ENCODE measurements around the gene CASP6. TPM values are rescaled to one million over a fixed set of nuclear protein-coding genes. Genes with fewer than 3 reads are reported as not detected.

CASP6 gene
- total RNA-seq, 1 donor from 2014 or later: 16.7 TPM

GRCh38 chr4:109703664-109704361 is 568 bp upstream of the CASP6 start:
- no peaks in the 10 kb centered on the region for H3K27me3 Mint-ChIP-seq (ENCODE audit: low read depth)
- TF ChIP-seq CTCF (IDR thresholded peaks at IDR 0.05): no peak
- peaks cover 22% of the 10 kb centered on the region for H3K4me1 Mint-ChIP-seq (ENCODE audit: low read depth)
- peak overlapping the region; percentile 69 for H3K27ac Mint-ChIP-seq (ENCODE audit: unreplicated experiment)
- H3K4me3 Mint-ChIP-seq (ENCODE audit: unreplicated experiment): peak overlapping the region; percentile 93
- no peaks in the 10 kb centered on the region for H3K36me3 Mint-ChIP-seq (ENCODE audit: low read depth)
- no peaks in the 10 kb centered on the region for H3K9me3 Mint-ChIP-seq (ENCODE audit: low read depth)
- no peak for DNase-seq (ENCODE audit: low spot score)

GRCh38 chr4:109701566-109702410 is 1.5 kb downstream of the CASP6 start:
- no peak for TF ChIP-seq CTCF (IDR thresholded peaks at IDR 0.05)
- peaks cover 22% of the 10 kb centered on the region for H3K4me1 Mint-ChIP-seq (ENCODE audit: low read depth)
- H3K36me3 Mint-ChIP-seq (ENCODE audit: low read depth): peaks cover 7% of the 10 kb centered on the region
- DNase-seq (ENCODE audit: low spot score): no peak
- H3K4me3 Mint-ChIP-seq (ENCODE audit: unreplicated experiment): peak overlapping the region; percentile 93
- H3K27ac Mint-ChIP-seq (ENCODE audit: unreplicated experiment): peak overlapping the region; percentile 93
- H3K9me3 Mint-ChIP-seq (ENCODE audit: low read depth): no peaks in the 10 kb centered on the region
- H3K27me3 Mint-ChIP-seq (ENCODE audit: low read depth): no peaks in the 10 kb centered on the region

DNA sequence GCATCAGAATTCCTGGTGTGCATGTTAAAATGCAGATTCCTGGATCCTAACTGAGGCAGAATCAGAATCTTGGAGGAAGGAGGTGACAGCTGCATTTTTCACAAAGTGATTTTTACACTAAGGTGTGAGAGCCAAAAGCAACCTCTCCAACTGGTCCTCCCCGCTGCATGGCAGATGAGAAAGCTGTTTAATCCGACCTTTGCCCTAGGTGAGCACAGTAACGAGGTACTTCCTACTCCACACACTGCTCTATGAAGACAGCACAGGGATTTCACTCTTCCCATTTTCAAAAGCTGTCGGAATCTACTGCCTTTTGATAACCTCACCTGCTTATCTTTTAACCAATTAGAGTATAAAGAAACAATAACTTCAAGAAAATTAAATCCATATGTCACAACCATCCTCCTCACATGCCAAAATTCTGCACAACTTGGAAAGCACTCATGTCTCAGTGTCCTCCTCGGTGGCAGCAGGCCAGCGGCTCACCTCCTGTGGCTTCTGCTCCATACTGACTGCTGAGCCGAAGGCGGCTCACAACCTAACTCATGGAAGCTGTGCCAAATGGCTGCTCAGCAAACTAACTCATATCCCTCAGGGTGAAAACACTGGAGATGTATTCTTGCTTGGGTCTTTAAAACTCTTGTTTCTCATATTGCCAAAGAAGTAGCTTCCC is 3.6 kb downstream of the CASP6 start:
- Mint-ChIP-seq H3K27ac (ENCODE audit: unreplicated experiment) (no peak overlapping the region), H3K4me3 (ENCODE audit: unreplicated experiment) (no peak overlapping the region), H3K9me3 (ENCODE audit: low read depth) (no peaks in the 10 kb centered on the region), H3K4me1 (ENCODE audit: low read depth) (peaks cover 22% of the 10 kb centered on the region), H3K27me3 (ENCODE audit: low read depth) (no peaks in the 10 kb centered on the region), H3K36me3 (ENCODE audit: low read depth) (peaks cover 9% of the 10 kb centered on the region)
- DNase-seq (ENCODE audit: low spot score): no peak
- TF ChIP-seq CTCF (IDR thresholded peaks at IDR 0.05): no peak

DNA sequence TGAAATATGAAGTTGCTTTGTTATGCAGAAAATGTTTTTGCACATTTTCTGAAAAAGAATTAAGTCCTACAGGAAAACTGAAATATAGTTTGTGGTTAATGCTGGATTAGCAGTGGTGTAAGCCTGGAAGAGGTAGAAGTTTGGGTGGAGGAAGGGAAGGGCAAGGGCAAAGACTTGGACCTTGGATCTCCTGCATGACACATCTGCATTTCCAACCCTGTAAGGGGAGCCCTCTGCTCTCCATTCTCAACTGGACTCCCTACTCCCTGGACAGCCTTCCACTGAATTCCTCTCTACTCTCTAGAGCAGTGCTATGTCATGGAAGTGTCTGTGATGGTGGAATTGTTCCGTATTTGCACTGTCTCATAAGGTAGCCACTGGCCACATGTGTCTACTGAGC is 4.6 kb downstream of the CASP6 start:
- no peaks in the 10 kb centered on the region for H3K9me3 Mint-ChIP-seq (ENCODE audit: low read depth)
- no peak overlapping the region for H3K27ac Mint-ChIP-seq (ENCODE audit: unreplicated experiment)
- H3K36me3 Mint-ChIP-seq (ENCODE audit: low read depth): peaks cover 16% of the 10 kb centered on the region
- no peak for DNase-seq (ENCODE audit: low spot score)
- H3K4me3 Mint-ChIP-seq (ENCODE audit: unreplicated experiment): no peak overlapping the region
- TF ChIP-seq CTCF (IDR thresholded peaks at IDR 0.05): no peak
- peaks cover 18% of the 10 kb centered on the region for H3K4me1 Mint-ChIP-seq (ENCODE audit: low read depth)
- H3K27me3 Mint-ChIP-seq (ENCODE audit: low read depth): no peaks in the 10 kb centered on the region

- TF ChIP-seq CTCF (IDR thresholded peaks at IDR 0.05): no peak
- Mint-ChIP-seq H3K4me1 (ENCODE audit: low read depth) (no peaks in the 10 kb centered on the region), H3K27me3 (ENCODE audit: low read depth) (no peaks in the 10 kb centered on the region), H3K4me3 (ENCODE audit: unreplicated experiment) (no peak overlapping the region), H3K9me3 (ENCODE audit: low read depth) (no peaks in the 10 kb centered on the region), H3K36me3 (ENCODE audit: low read depth) (peaks cover 28% of the 10 kb centered on the region), H3K27ac (ENCODE audit: unreplicated experiment) (no peak overlapping the region)
- DNase-seq (ENCODE audit: low spot score): no peak
Observed at GRCh38 chr4:109691411-109691920, 11.8 kb downstream of the CASP6 start.

Data from chondrocyte (in vitro differentiated cells).